Cerebellar nuclear complex (tissue), 1 donor: ENCODE measurements around the gene OBP2A.

Experiments used
- DNase-seq, 2 experiments: peaks; one replicate each; lab custom pipeline; 2025; lab: John Stamatoyannopoulos, UW

Gene OBP2A

GRCh38 chr9:135552021-135552697, 6.2 kb downstream of the OBP2A start:
- no peak for DNase-seq

GRCh38 chr9:135552698-135553171, 6.8 kb downstream of the OBP2A start:
- no peak for DNase-seq

- no peak for DNase-seq
Measured at GRCh38 chr9:135554718-135555117, 8.8 kb downstream of the OBP2A start.

- DNase-seq: no peak
Measured at GRCh38 chr9:135555203-135555602, 9.3 kb downstream of the OBP2A start.

- DNase-seq: no peak
Measured at GRCh38 chr9:135555910-135556309, 10.0 kb downstream of the OBP2A start.

- DNase-seq: no peak
Measured at GRCh38 chr9:135559606-135560005, 13.7 kb downstream of the OBP2A start.

- DNase-seq: no peak
Measured at GRCh38 chr9:135561391-135562234, 15.7 kb downstream of the OBP2A start, which contains the start of gene PAEP. Gene PAEP, plus strand, starts transcription at chr9:135561756.

- no peak for DNase-seq
Measured at GRCh38 chr9:135562235-135562745, 16.4 kb downstream of the OBP2A start.

GRCh38 chr9:135563039-135563476, 17.1 kb downstream of the OBP2A start:
- DNase-seq: no peak

- DNase-seq: no peak
Measured at GRCh38 chr9:135563858-135564257, 17.9 kb downstream of the OBP2A start.

- DNase-seq: no peak
Measured at GRCh38 chr9:135565141-135565628, 19.3 kb downstream of the OBP2A start.

- no peak for DNase-seq
Measured at GRCh38 chr9:135565636-135566035, 19.7 kb downstream of the OBP2A start.

- no peak for DNase-seq
Measured at GRCh38 chr9:135566552-135566951, 20.6 kb downstream of the OBP2A start.

- no peak for DNase-seq
Measured at GRCh38 chr9:135567311-135567710, 21.4 kb downstream of the OBP2A start.

- DNase-seq: no peak
Measured at GRCh38 chr9:135568026-135568425, 22.1 kb downstream of the OBP2A start.

GRCh38 chr9:135570456-135570855, 24.5 kb downstream of the OBP2A start:
- no peak for DNase-seq

GRCh38 chr9:135572233-135572632, 26.3 kb downstream of the OBP2A start:
- DNase-seq: no peak

GRCh38 chr9:135573124-135573523, 27.2 kb downstream of the OBP2A start:
- DNase-seq: no peak

GRCh38 chr9:135574331-135574730, 28.4 kb downstream of the OBP2A start:
- no peak for DNase-seq

GRCh38 chr9:135574943-135575342, 29.0 kb downstream of the OBP2A start:
- DNase-seq: no peak

GRCh38 chr9:135575995-135576631, 30.2 kb downstream of the OBP2A start:
- DNase-seq: no peak

- DNase-seq: no peak
Measured at GRCh38 chr9:135577256-135577655, 31.3 kb downstream of the OBP2A start.
